CD4-positive, alpha-beta T cell (primary cell): ENCODE data around the gene SELE. TPM values are rescaled to one million over a fixed set of nuclear protein-coding genes. Genes with fewer than 3 reads are reported as not detected.

ENCODE experiments used
- ATAC-seq: fragments of 200-7000 bp; cut with Tn5 transposase; one replicate; pipeline ENCODE4 v1.10.0; 2022; ENCODE audit warnings: mild to moderate bottlenecking; ENCODE audit not compliant: poor library complexity
- CTCF ChIA-PET: fragments of 350-600 bp; sonication (Branson Sonifier 250); formaldehyde crosslinking; loops from one replicate; lab custom pipeline; 2021; ENCODE audit warnings: antibody characterized with exemption, inconsistent platforms; lab: Charles Lee
- POLR2A ChIA-PET: fragments of 350-600 bp; sonication (Branson Sonifier 250); formaldehyde crosslinking; loops from one replicate; lab custom pipeline; 2021; ENCODE audit warnings: antibody characterized with exemption, inconsistent platforms; lab: Charles Lee
- DNase-seq, 14 experiments: peaks; one replicate each; pipeline ENCODE4 v3.0.0-alpha.2; 2013 to 2020; ENCODE audit warnings: mixed read lengths in 2 of 14
- H3K27ac ChIP-seq, 2 donors: one replicate each; pipeline versions ENCODE4 v1.5.1 to v1.7.0; 2013; ENCODE audit warnings: low read length in 2 of 2, low read depth in 1 of 2, mild to moderate bottlenecking in 1 of 2
- H3K27me3 ChIP-seq, 2 experiments: 1 replicate in 1 of 2; 2 replicates in 1 of 2; pipeline versions ENCODE4 v1.6.1 to v1.7.0; 2013; ENCODE audit warnings: low read length in 2 of 2, control low read depth in 1 of 2, mild to moderate bottlenecking in 1 of 2, moderate library complexity in 1 of 2; ENCODE audit not compliant: insufficient read depth in 2 of 2, control insufficient read depth in 1 of 2
- H3K36me3 ChIP-seq: one replicate; pipeline ENCODE4 v1.6.1; 2013; ENCODE audit warnings: low read length, control low read depth; ENCODE audit not compliant: insufficient read depth
- H3K4me1 ChIP-seq: one replicate; pipeline ENCODE4 v1.6.1; 2013; ENCODE audit warnings: low read length, control low read depth; ENCODE audit not compliant: insufficient read depth
- H3K4me3 ChIP-seq: one replicate; pipeline ENCODE4 v1.5.1; 2013; ENCODE audit warnings: mild to moderate bottlenecking, low read length, moderate library complexity
- H3K9me3 ChIP-seq, 2 experiments: 1 replicate in 1 of 2; 2 replicates in 1 of 2; pipeline versions ENCODE4 v1.6.1 to v1.7.0; 2013; ENCODE audit warnings: low read length in 2 of 2, mild to moderate bottlenecking in 2 of 2, control low read depth in 1 of 2, moderate library complexity in 1 of 2; ENCODE audit not compliant: control insufficient read depth in 1 of 2, insufficient read depth in 1 of 2
- H3K27ac Mint-ChIP-seq: one replicate; pipeline ENCODE4 v1.8.0; 2020; ENCODE audit warnings: mixed read lengths
- H3K27me3 Mint-ChIP-seq: one replicate; pipeline ENCODE4 v1.8.0; 2021; ENCODE audit warnings: mixed read lengths
- H3K36me3 Mint-ChIP-seq: one replicate; pipeline ENCODE4 v1.8.0; 2021; ENCODE audit warnings: low read depth, mixed read lengths
- H3K4me1 Mint-ChIP-seq: one replicate; pipeline ENCODE4 v1.8.0; 2021; ENCODE audit warnings: low read depth, mixed read lengths
- H3K4me3 Mint-ChIP-seq: one replicate; pipeline ENCODE4 v1.8.0; 2020; ENCODE audit warnings: mild to moderate bottlenecking, mixed read lengths
- H3K9me3 Mint-ChIP-seq: one replicate; pipeline ENCODE4 v1.8.0; 2020; ENCODE audit warnings: mixed read lengths
- intact Hi-C, 2 experiments: fragments of 100-400 bp; cut with DNase I in 1 of 2; cut with micrococcal nuclease in 1 of 2; formaldehyde crosslinking; loops; one replicate each; pipeline versions ENCODE4 v1.15.1 to v1.9.0; 2023 to 2025; cut with DNase I, micrococcal nuclease
- polyA plus RNA-seq, 2 donors: library from polyadenylated mRNA; unstranded; fragments of 120-200 nt; gene quantifications; one replicate each; pipeline ENCODE4 v1.2.1, GENCODE V29; 2013
- total RNA-seq, 174 experiments: library from RNA in 2 of 174; stranded (reverse) in 2 of 174; gene quantifications; one replicate each; pipeline ENCODE4 v1.2.3 and lab custom pipeline; 2021 to 2026
- TF ChIP-seq, protein P1 (sequence below): fragments of 200-600 bp; IDR thresholded peaks from one replicate; pipeline ENCODE4 v1.8.0; 2022; ENCODE audit warnings: antibody characterized with exemption, mild to moderate bottlenecking

Gene SELE, protein sequence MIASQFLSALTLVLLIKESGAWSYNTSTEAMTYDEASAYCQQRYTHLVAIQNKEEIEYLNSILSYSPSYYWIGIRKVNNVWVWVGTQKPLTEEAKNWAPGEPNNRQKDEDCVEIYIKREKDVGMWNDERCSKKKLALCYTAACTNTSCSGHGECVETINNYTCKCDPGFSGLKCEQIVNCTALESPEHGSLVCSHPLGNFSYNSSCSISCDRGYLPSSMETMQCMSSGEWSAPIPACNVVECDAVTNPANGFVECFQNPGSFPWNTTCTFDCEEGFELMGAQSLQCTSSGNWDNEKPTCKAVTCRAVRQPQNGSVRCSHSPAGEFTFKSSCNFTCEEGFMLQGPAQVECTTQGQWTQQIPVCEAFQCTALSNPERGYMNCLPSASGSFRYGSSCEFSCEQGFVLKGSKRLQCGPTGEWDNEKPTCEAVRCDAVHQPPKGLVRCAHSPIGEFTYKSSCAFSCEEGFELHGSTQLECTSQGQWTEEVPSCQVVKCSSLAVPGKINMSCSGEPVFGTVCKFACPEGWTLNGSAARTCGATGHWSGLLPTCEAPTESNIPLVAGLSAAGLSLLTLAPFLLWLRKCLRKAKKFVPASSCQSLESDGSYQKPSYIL
- total RNA-seq = not detected
- 0.03 TPM for polyA plus RNA-seq (2013, experiment 1 of 2)
- 0.08 TPM for polyA plus RNA-seq (2013, experiment 2 of 2)
- 0 to 0.11 (median 0) reads per million in 172 experiments for total RNA-seq (lab: John Stamatoyannopoulos, UW)

DNA sequence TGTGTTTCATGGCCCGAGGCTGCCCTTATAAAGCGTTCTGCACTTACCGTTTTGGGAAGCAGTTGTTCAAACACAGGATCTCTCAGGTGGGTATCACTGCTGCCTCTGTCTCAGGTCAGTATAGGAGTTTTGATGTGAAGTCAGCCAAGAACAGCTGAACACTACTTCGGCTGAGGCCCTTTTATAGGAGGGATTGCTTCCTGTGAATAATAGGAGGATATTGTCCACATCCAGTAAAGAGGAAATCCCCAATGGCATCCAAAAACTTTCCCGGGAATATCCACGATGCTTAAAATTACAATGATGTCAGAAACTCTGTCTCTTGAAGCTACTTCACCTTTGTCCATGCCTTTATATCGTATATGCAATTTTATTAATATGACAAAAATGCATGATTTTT is at the start of gene SELE:
Gene SELE (minus strand): TSS at position 156 of the 400 bp plus-strand sequence. CDS start 467 bp downstream, outside the sequence.
- Mint-ChIP-seq H3K27ac (no peak within 1 kb of the TSS), H3K9me3 (no peaks in the 10 kb centered on the region), H3K27me3 (peaks cover 15% of the 10 kb centered on the region), H3K36me3 (no peaks in the 10 kb centered on the region), H3K4me1 (no peaks in the 10 kb centered on the region), H3K4me3 (no peak within 1 kb of the TSS)
- H3K4me1 ChIP-seq = no peaks in the 10 kb centered on the region
- no peaks in the 10 kb centered on the region for H3K9me3 ChIP-seq
- POLR2A ChIA-PET = no interaction called here
- TF ChIP-seq, protein P1, sequence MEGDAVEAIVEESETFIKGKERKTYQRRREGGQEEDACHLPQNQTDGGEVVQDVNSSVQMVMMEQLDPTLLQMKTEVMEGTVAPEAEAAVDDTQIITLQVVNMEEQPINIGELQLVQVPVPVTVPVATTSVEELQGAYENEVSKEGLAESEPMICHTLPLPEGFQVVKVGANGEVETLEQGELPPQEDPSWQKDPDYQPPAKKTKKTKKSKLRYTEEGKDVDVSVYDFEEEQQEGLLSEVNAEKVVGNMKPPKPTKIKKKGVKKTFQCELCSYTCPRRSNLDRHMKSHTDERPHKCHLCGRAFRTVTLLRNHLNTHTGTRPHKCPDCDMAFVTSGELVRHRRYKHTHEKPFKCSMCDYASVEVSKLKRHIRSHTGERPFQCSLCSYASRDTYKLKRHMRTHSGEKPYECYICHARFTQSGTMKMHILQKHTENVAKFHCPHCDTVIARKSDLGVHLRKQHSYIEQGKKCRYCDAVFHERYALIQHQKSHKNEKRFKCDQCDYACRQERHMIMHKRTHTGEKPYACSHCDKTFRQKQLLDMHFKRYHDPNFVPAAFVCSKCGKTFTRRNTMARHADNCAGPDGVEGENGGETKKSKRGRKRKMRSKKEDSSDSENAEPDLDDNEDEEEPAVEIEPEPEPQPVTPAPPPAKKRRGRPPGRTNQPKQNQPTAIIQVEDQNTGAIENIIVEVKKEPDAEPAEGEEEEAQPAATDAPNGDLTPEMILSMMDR = no peak
- H3K36me3 ChIP-seq = no peaks in the 10 kb centered on the region
- ATAC-seq (no peak), DNase-seq (no peak)
- H3K27me3 ChIP-seq = peaks cover 6 to 8% of the 10 kb centered on the region in 2 experiments
- no peak within 1 kb of the TSS for H3K4me3 ChIP-seq
- intact Hi-C loops = no loop called here
- CTCF ChIA-PET = interaction anchor here (1.0 kb wide), 1 partner anchor 9 kb away, joined by 3 read pairs; no protein-coding TSS in a partner anchor
- no peak within 1 kb of the TSS for H3K27ac ChIP-seq

DNA sequence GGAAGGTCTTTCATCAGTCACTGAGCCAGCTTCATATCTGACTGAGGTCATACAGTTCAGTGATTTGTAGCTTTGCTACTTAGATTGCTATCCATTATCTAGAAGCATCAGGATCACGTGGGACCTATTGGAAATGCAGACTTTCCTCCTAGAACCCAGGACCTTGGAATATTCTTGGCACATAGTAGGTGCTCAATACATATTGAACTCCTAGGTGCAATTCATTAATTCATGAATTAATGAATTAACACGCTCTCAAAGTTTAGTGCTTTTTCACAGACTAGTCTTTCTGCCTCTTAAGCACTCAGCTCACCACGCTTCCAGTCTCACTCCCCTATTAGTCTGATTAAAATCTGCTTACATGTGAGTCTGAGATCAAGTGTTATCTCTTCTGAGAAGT is 48.7 kb upstream of the SELE start:
- intact Hi-C loops = no loop called here
- H3K4me1 ChIP-seq = no peaks in the 10 kb centered on the region
- no peaks in the 10 kb centered on the region for H3K9me3 ChIP-seq
- H3K27me3 ChIP-seq = peaks cover 6 to 24% of the 10 kb centered on the region in 2 experiments
- peaks cover 32% of the 10 kb centered on the region for H3K27me3 Mint-ChIP-seq
- no peaks in the 10 kb centered on the region for H3K9me3 Mint-ChIP-seq
- H3K4me3 ChIP-seq = no peak overlapping the region
- H3K4me3 Mint-ChIP-seq = no peak overlapping the region
- TF ChIP-seq, protein P1 = no peak
- H3K36me3 Mint-ChIP-seq = no peaks in the 10 kb centered on the region
- ATAC-seq (no peak), DNase-seq (no peak)
- H3K36me3 ChIP-seq = no peaks in the 10 kb centered on the region
- ChIA-PET POLR2A (no interaction called here), CTCF (no interaction called here)
- no peak overlapping the region for H3K27ac ChIP-seq
- H3K4me1 Mint-ChIP-seq = no peaks in the 10 kb centered on the region
- no peak overlapping the region for H3K27ac Mint-ChIP-seq

DNA sequence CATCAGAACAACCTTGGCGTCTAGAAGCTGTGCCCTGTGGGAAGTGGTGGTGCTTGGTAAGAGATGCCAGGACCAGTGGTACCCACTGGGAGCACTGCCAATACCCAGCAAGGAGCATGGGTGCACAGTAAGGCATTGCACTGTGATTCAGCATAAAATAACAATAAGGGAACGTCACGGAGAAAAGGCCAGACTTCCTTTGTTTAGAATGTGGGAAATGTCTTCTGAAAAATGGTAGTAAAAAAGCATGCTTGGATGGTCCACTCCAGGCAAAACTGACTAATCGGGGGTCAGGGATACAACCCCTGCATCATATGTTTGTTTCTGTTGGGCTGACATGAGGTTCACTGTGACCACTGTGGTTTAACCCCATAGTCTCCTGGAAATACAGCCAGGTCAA is 46.1 kb upstream of the SELE start:
- intact Hi-C loops = loop anchor here in 1 of 2 experiments (5.0 kb wide), 1 partner anchor 58 kb away; no protein-coding TSS in a partner anchor
- TF ChIP-seq, protein P1 = no peak
- Histone ChIP-seq H3K27me3 (peaks cover 2 to 23% of the 10 kb centered on the region in 2 experiments), H3K4me1 (no peaks in the 10 kb centered on the region), H3K27ac (no peak overlapping the region), H3K4me3 (no peak overlapping the region), H3K9me3 (no peaks in the 10 kb centered on the region), H3K36me3 (no peaks in the 10 kb centered on the region)
- Mint-ChIP-seq H3K27ac (no peak overlapping the region), H3K36me3 (no peaks in the 10 kb centered on the region), H3K4me1 (no peaks in the 10 kb centered on the region), H3K9me3 (no peaks in the 10 kb centered on the region), H3K27me3 (peaks cover 22% of the 10 kb centered on the region), H3K4me3 (no peak overlapping the region)
- ATAC-seq (no peak), DNase-seq (no peak)
- CTCF ChIA-PET = no interaction called here
- POLR2A ChIA-PET = no interaction called here
